K562 (cell line): ENCODE results near the gene MAP3K6. TPM values are rescaled to one million over a fixed set of nuclear protein-coding genes. Genes with fewer than 3 reads are reported as not detected.

ENCODE experiments used
- ATAC-seq: fragments of 200-7000 bp; cut with Tn5 transposase; 3 replicates; pipeline ENCODE4 v1.9.1; 2020; ENCODE audit warnings: moderate library complexity
- BruUV-seq: library from RNA; stranded (reverse); fragments of 400-500 nt; replicated peaks from 2 replicates; lab custom pipeline; 2021; lab: Mats Ljungman, UMichigan
- CTCF ChIA-PET: fragments of 300-600 bp; formaldehyde crosslinking; extraction: SDS; loops from one replicate; lab custom pipeline; 2021; ENCODE audit warnings: low intra/inter-chr PET ratio; lab: Yijun Ruan, JAX
- POLR2A ChIA-PET: fragments of 300-600, 350-650 bp; sonication (Branson Sonifier 250); formaldehyde crosslinking; extraction: SDS; loops from one replicate; lab custom pipeline; 2021; ENCODE audit warnings: antibody characterized with exemption, inconsistent platforms; lab: Yijun Ruan, JAX
- DNase-seq, 4 experiments: peaks; one replicate each; pipeline versions ENCODE4 v3.0.0 to v3.0.0-alpha.2; 2011 to 2018; ENCODE audit warnings: low spot score in 3 of 4, mixed read lengths in 3 of 4; ENCODE audit errors: extremely low read depth in 1 of 4
- FAIRE-seq: peaks from 2 replicates; lab custom pipeline; 2011; peaks lifted over from hg19 to GRCh38; lab: Jason Lieb, UNC
- H2AFZ ChIP-seq: 2 replicates; pipeline ENCODE4 v1.6.0; 2011; ENCODE audit warnings: low read depth, low read length, control low read depth, inconsistent platforms
- H3K27ac ChIP-seq: fragments of 200-600 bp; 3 replicates; pipeline ENCODE4 v1.8.0; 2011; ENCODE audit warnings: low read depth, mild to moderate bottlenecking, control low read depth, inconsistent platforms, low read length, moderate library complexity, mixed read lengths; ENCODE audit errors: extremely low read depth
- H3K27me3 ChIP-seq, 2 experiments: fragments of 300-600 bp in 1 of 2; 2 replicates in 1 of 2; 3 replicates in 1 of 2; pipeline versions ENCODE4 v1.6.0 to v1.8.0; 2011; ENCODE audit warnings: inconsistent platforms in 2 of 2, low read length in 2 of 2, mild to moderate bottlenecking in 1 of 2, mixed read lengths in 1 of 2, moderate library complexity in 1 of 2; ENCODE audit not compliant: control insufficient read depth in 2 of 2, insufficient read depth in 2 of 2
- H3K36me3 ChIP-seq: fragments of 300-600 bp; 3 replicates; pipeline ENCODE4 v1.8.0; 2011; ENCODE audit warnings: mild to moderate bottlenecking, low read length, inconsistent platforms; ENCODE audit not compliant: control insufficient read depth, insufficient read depth
- H3K4me1 ChIP-seq, 2 experiments: fragments of 200-600 bp in 1 of 2; replicated peaks in 1 of 2; 2 replicates in 1 of 2; 3 replicates in 1 of 2; pipeline versions ENCODE4 v1.5.1 to v1.8.0; 2011; ENCODE audit warnings: inconsistent platforms in 2 of 2, low read length in 2 of 2, mild to moderate bottlenecking in 1 of 2, mixed read lengths in 1 of 2, moderate library complexity in 1 of 2; ENCODE audit not compliant: control insufficient read depth in 2 of 2, insufficient read depth in 2 of 2
- H3K4me2 ChIP-seq: 2 replicates; pipeline ENCODE4 v1.6.1; 2011; ENCODE audit warnings: low read length, control low read depth, inconsistent platforms, mixed read lengths; ENCODE audit not compliant: insufficient read depth
- H3K4me3 ChIP-seq: fragments of 200-600 bp; sonication (generic), shearing (Covaris generic); 2 replicates; pipeline ENCODE4 v1.5.1; 2016; ENCODE audit warnings: control low read depth, inconsistent platforms
- H3K79me2 ChIP-seq: fragments of 200-600 bp; 3 replicates; pipeline ENCODE4 v1.8.0; 2011; ENCODE audit warnings: low read length, inconsistent platforms; ENCODE audit not compliant: control insufficient read depth, insufficient read depth
- H3K9ac ChIP-seq, 2 experiments: 2 replicates each; pipeline versions ENCODE4 v1.6.0 to v1.6.1; 2011; ENCODE audit warnings: low read depth in 2 of 2, low read length in 2 of 2, control low read depth in 1 of 2, inconsistent platforms in 1 of 2, mild to moderate bottlenecking in 1 of 2, mixed read lengths in 1 of 2; ENCODE audit not compliant: insufficient read depth in 1 of 2
- H3K9me1 ChIP-seq: one replicate; pipeline ENCODE4 v1.6.0; 2011; ENCODE audit warnings: inconsistent platforms, mild to moderate bottlenecking, low read length, moderate library complexity; ENCODE audit not compliant: control insufficient read depth, insufficient read depth
- H3K9me3 ChIP-seq: replicated peaks from 2 replicates; pipeline ENCODE4 v1.5.1; 2011; ENCODE audit warnings: low read depth, low read length, inconsistent platforms; ENCODE audit not compliant: control insufficient read depth, insufficient read depth
- H4K20me1 ChIP-seq: replicated peaks from 2 replicates; pipeline ENCODE4 v1.6.1; 2011; ENCODE audit warnings: low read length, inconsistent platforms, mixed read lengths; ENCODE audit not compliant: control insufficient read depth, insufficient read depth
- NR4A1 ChIP-seq, 2 experiments: fragments of 250-450 bp in 1 of 2; fragments of 450-650 bp in 1 of 2; sonication (Bioruptor Pico) in 1 of 2; IDR thresholded peaks; 2 replicates each; pipeline versions ENCODE4 v1.4.0 to v1.6.1; 2016 to 2020; ENCODE audit warnings: mild to moderate bottlenecking in 2 of 2, missing compliant biosample characterization in 1 of 2, missing genetic modification characterization in 1 of 2, moderate library complexity in 1 of 2
- RBM25 ChIP-seq: fragments of 200-400 bp; formaldehyde crosslinking; IDR thresholded peaks from 2 replicates; pipeline ENCODE4 v1.6.1; 2018; ENCODE audit warnings: low read length, low read depth, moderate library complexity; ENCODE audit not compliant: severe bottlenecking
- TRIM24 ChIP-seq, 2 experiments: fragments of 450-650 bp; IDR thresholded peaks; 2 replicates each; pipeline ENCODE4 v1.6.1; 2016
- ZBTB1 ChIP-seq: sonication (generic); formaldehyde crosslinking; IDR thresholded peaks from 2 replicates; pipeline ENCODE4 v1.8.1; 2023; ENCODE audit warnings: missing genetic modification reagents, low read depth, mild to moderate bottlenecking, borderline replicate concordance
- ZNF121 ChIP-seq: sonication (generic); formaldehyde crosslinking; conservative IDR thresholded peaks from 2 replicates; pipeline ENCODE4 v1.8.0; 2022; ENCODE audit warnings: missing genetic modification reagents
- WGBS: fragments of 100-300 bp; shearing (Covaris generic); methylation state at CpG from one replicate; pipeline ENCODE4 v1.1.6; 2016; ENCODE audit warnings: low coverage, mixed read lengths; ENCODE audit not compliant: insufficient coverage; ENCODE audit errors: missing lambda C conversion rate; 5-methylcytosine and 5-hydroxymethylcytosine counted together
- in situ Hi-C: fragments of 300-500 bp; cut with MboI; formaldehyde crosslinking; loops from 4 replicates; pipeline ENCODE4 v1.15.0; 2018; ENCODE audit warnings: inconsistent platforms, mixed read lengths
- intact Hi-C: fragments of 100-400 bp; cut with micrococcal nuclease; formaldehyde crosslinking; loops from 2 replicates; pipeline ENCODE4 v1.14.2; 2022
- polyA plus RNA-seq, 8 experiments: library from polyadenylated mRNA; depleted of rRNA in 4 of 8; stranded (reverse) in 5 of 8; unstranded in 3 of 8; fragments of >200 nt; fragmentation: Nextera tagmentation in 2 of 8; fragmentation: Illumina TruSeq in 1 of 8; extraction: Ambion mirVana in 2 of 8; extraction: Trizol in 1 of 8; gene quantifications; 2 replicates each; pipeline versions ENCODE4 v1.2.1 to v1.2.3, GENCODE V29; 2011 to 2014; ENCODE audit warnings: inconsistent platforms in 1 of 8, missing spikeins in 1 of 8
- total RNA-seq, 7 experiments: library from RNA; depleted of rRNA in 6 of 7; stranded (reverse); fragments of >200 nt in 6 of 7; fragmentation: Illumina TruSeq in 2 of 7; extraction: Trizol in 2 of 7; gene quantifications; 2 replicates each; pipeline versions ENCODE4 v1.2.1 to v1.2.3, GENCODE V29; 2011 to 2021; ENCODE audit warnings: low replicate concordance in 1 of 7

MAP3K6 gene
- total and polyA plus RNA-seq, 9 of the 15 experiments (the other 6 are each of a cell fraction or from before 2014, with no cell fraction given) = 0.99 to 21.9 (median 7.0) TPM

GRCh38 chr1:27346357-27346756 lies 20.4 kb downstream of the MAP3K6 start:
- H4K20me1 ChIP-seq = no peaks in the 10 kb centered on the region
- no TSS peak for BruUV-seq
- no peak overlapping the region for H3K27ac ChIP-seq
- no peak for DNase-seq
- H3K36me3 ChIP-seq = no peaks in the 10 kb centered on the region
- H3K9me3 ChIP-seq = no peaks in the 10 kb centered on the region
- 74% methylated on average over 8 of the region's 8 CpGs for WGBS
- H2AFZ ChIP-seq = no peak overlapping the region
- TF ChIP-seq ZNF121 (CRISPR knock-in tag) = peak; percentile 96
- no peak for TF ChIP-seq ZBTB1
- peak; percentile 57 for TF ChIP-seq RBM25
- H3K4me2 ChIP-seq = no peak overlapping the region
- H3K9ac ChIP-seq = no peak overlapping the region
- no peak for ATAC-seq
- H3K4me3 ChIP-seq = no peak overlapping the region
- intact Hi-C loops (no loop called here), in situ Hi-C loops (no loop called here)
- no peak for FAIRE-seq
- H3K4me1 ChIP-seq = peaks cover 35 to 63% of the 10 kb centered on the region in 2 experiments
- H3K27me3 ChIP-seq = no peaks in the 10 kb centered on the region
- H3K79me2 ChIP-seq = no peaks in the 10 kb centered on the region; the same call in 2 of the 3 replicates
- no peaks in the 10 kb centered on the region for H3K9me1 ChIP-seq
- ChIA-PET POLR2A (interaction anchor here (0.6 to 1.0 kb wide), 2 partner anchors 9 to 14 kb away, joined by 3 to 4 read pairs; no protein-coding TSS in a partner anchor), CTCF (no interaction called here)

- peak overlapping the region in 1 of 2 experiments; percentile 61; a peak in 2 of 4 replicates for H3K9ac ChIP-seq
- H3K9me3 ChIP-seq = no peaks in the 10 kb centered on the region
- POLR2A ChIA-PET = interaction anchor here (0.6 to 1.1 kb wide), 3 partner anchors 12 to 438 kb away, joined by 4 read pairs; no protein-coding TSS in a partner anchor
- CTCF ChIA-PET = no interaction called here
- ATAC-seq (no peak), FAIRE-seq (no peak), DNase-seq (no peak)
- H4K20me1 ChIP-seq = no peaks in the 10 kb centered on the region
- H3K79me2 ChIP-seq = no peaks in the 10 kb centered on the region; the same call in 2 of the 3 replicates
- TF ChIP-seq TRIM24 (IDR thresholded peaks at IDR 0.05) (no peak), NR4A1 (CRISPR knock-in tag; IDR thresholded peaks at IDR 0.05) (no peak), NR4A1 (tag; IDR thresholded peaks at IDR 0.05) (no peak)
- no peak overlapping the region for H3K27ac ChIP-seq
- BruUV-seq = no TSS peak
- H3K4me3 ChIP-seq = no peak overlapping the region
- no peak overlapping the region for H3K4me2 ChIP-seq
- intact Hi-C loops = no loop called here
- no peaks in the 10 kb centered on the region for H3K27me3 ChIP-seq
- in situ Hi-C loops = no loop called here
- H3K36me3 ChIP-seq = no peaks in the 10 kb centered on the region
- no peak overlapping the region for H2AFZ ChIP-seq
- H3K4me1 ChIP-seq = peaks cover 24 to 56% of the 10 kb centered on the region in 2 experiments
- H3K9me1 ChIP-seq = no peaks in the 10 kb centered on the region
- 67% methylated on average over 12 of the region's 12 CpGs for WGBS
These were observed 21.5 kb downstream of the MAP3K6 start for GRCh38 chr1:27345272-27345671.
